GM23338 (cell line): Measurements from ENCODE around the gene ANTXR2. TPM values are rescaled to one million over a fixed set of nuclear protein-coding genes. Genes with fewer than 3 reads are reported as not detected.

Experiments used
- ATAC-seq: fragments of 200-7000 bp; cut with Tn5 transposase; 3 replicates; pipeline ENCODE4 v1.9.1; 2020
- DNase-seq: peaks from one replicate; pipeline ENCODE4 v3.0.0-alpha.2; 2015; ENCODE audit warnings: low spot score
- H2AFZ ChIP-seq: fragments of 200-600 bp; sonication (generic); 2 replicates; pipeline ENCODE4 v1.8.0; 2016; ENCODE audit warnings: antibody characterized with exemption, mild to moderate bottlenecking, moderate library complexity
- H3F3A ChIP-seq: fragments of 200-600 bp; sonication (generic); replicated peaks from 2 replicates; pipeline ENCODE4 v1.8.0; 2017; ENCODE audit warnings: antibody characterized with exemption, mixed run types, low read depth
- H3K27ac ChIP-seq: fragments of 200-600 bp; sonication (generic); 2 replicates; pipeline ENCODE4 v1.6.1; 2016; ENCODE audit warnings: low read depth
- H3K27me3 ChIP-seq: fragments of 200-600 bp; sonication (generic); 2 replicates; pipeline ENCODE4 v1.8.0; 2016; ENCODE audit warnings: mild to moderate bottlenecking, mixed run types, moderate library complexity; ENCODE audit not compliant: insufficient read depth
- H3K36me3 ChIP-seq: fragments of 200-600 bp; sonication (generic); 2 replicates; pipeline ENCODE4 v1.8.0; 2016; ENCODE audit warnings: mild to moderate bottlenecking; ENCODE audit not compliant: insufficient read depth
- H3K4me1 ChIP-seq: fragments of 200-600 bp; sonication (generic); 2 replicates; pipeline ENCODE4 v1.8.0; 2016; ENCODE audit warnings: mild to moderate bottlenecking, moderate library complexity; ENCODE audit not compliant: insufficient read depth
- H3K4me2 ChIP-seq: fragments of 200-600 bp; sonication (generic); 2 replicates; pipeline ENCODE4 v1.7.1; 2017; ENCODE audit warnings: mixed run types
- H3K4me3 ChIP-seq: fragments of 200-600 bp; sonication (generic); 2 replicates; pipeline ENCODE4 v1.6.1; 2016; ENCODE audit warnings: mixed run types
- H3K79me2 ChIP-seq: fragments of 200-600 bp; sonication (generic); replicated peaks from 2 replicates; pipeline ENCODE4 v1.8.0; 2017; ENCODE audit warnings: mild to moderate bottlenecking; ENCODE audit not compliant: insufficient read depth
- H3K9me2 ChIP-seq: fragments of 200-600 bp; sonication (generic); 2 replicates; pipeline ENCODE4 v1.8.0; 2017; ENCODE audit not compliant: insufficient read depth
- H4K20me1 ChIP-seq: fragments of 200-600 bp; sonication (generic); replicated peaks from 2 replicates; pipeline ENCODE4 v1.8.0; 2017; ENCODE audit warnings: mild to moderate bottlenecking; ENCODE audit not compliant: insufficient read depth
- H3K27ac Mint-ChIP-seq: 2 replicates; pipeline ENCODE4 v1.8.0; 2020; ENCODE audit warnings: inconsistent platforms, mild to moderate bottlenecking, moderate library complexity, mixed read lengths
- H3K27me3 Mint-ChIP-seq: 3 replicates; pipeline ENCODE4 v1.8.0; 2022; ENCODE audit warnings: low read depth, mild to moderate bottlenecking, moderate library complexity, mixed read lengths, inconsistent platforms; ENCODE audit not compliant: insufficient read depth, poor library complexity
- H3K36me3 Mint-ChIP-seq: 3 replicates; pipeline ENCODE4 v1.8.0; 2021; ENCODE audit warnings: low read depth, mild to moderate bottlenecking, inconsistent platforms, moderate library complexity, mixed read lengths
- H3K4me1 Mint-ChIP-seq: 3 replicates; pipeline ENCODE4 v1.8.0; 2020; ENCODE audit warnings: mild to moderate bottlenecking, inconsistent platforms, mixed read lengths
- H3K4me3 Mint-ChIP-seq: 3 replicates; pipeline ENCODE4 v1.8.0; 2021; ENCODE audit warnings: moderate library complexity, mild to moderate bottlenecking, inconsistent platforms, mixed read lengths
- H3K9me3 Mint-ChIP-seq: 3 replicates; pipeline ENCODE4 v1.8.0; 2020; ENCODE audit warnings: moderate library complexity, mild to moderate bottlenecking, inconsistent platforms, mixed read lengths
- CREB1 ChIP-seq: fragments of 250-450 bp; sonication (Bioruptor Pico); IDR thresholded peaks from 2 replicates; pipeline ENCODE4 v1.5.0; 2020; ENCODE audit warnings: low read depth, mild to moderate bottlenecking, moderate library complexity
- ETS1 ChIP-seq: IDR thresholded peaks from 2 replicates; pipeline ENCODE4 v1.6.1; 2016; ENCODE audit warnings: antibody characterized with exemption
- EZH2 ChIP-seq: fragments of 200-600 bp; sonication (generic); IDR thresholded peaks from one replicate; pipeline ENCODE4 v1.8.0; 2017; ENCODE audit warnings: antibody characterized with exemption, mild to moderate bottlenecking, low read depth; ENCODE audit not compliant: unreplicated experiment
- EZH2phosphoT487 ChIP-seq: fragments of 200-600 bp; sonication (generic); IDR thresholded peaks from one replicate; pipeline ENCODE4 v1.8.1; 2018; ENCODE audit warnings: antibody characterized with exemption; ENCODE audit not compliant: unreplicated experiment
- JUNB ChIP-seq: IDR thresholded peaks from one replicate; pipeline ENCODE4 v1.6.1; 2016; ENCODE audit warnings: antibody characterized with exemption; ENCODE audit not compliant: unreplicated experiment
- NANOG ChIP-seq: IDR thresholded peaks from 2 replicates; pipeline ENCODE4 v1.6.1; 2016; ENCODE audit warnings: antibody characterized with exemption, borderline replicate concordance
- POLR2AphosphoS5 ChIP-seq: IDR thresholded peaks from 2 replicates; pipeline ENCODE4 v1.6.1; 2016; ENCODE audit warnings: antibody characterized with exemption, low read depth
- REST ChIP-seq: IDR thresholded peaks from one replicate; pipeline ENCODE4 v1.6.1; 2018; ENCODE audit warnings: antibody characterized with exemption; ENCODE audit not compliant: unreplicated experiment
- STAT1 ChIP-seq: IDR thresholded peaks from one replicate; pipeline ENCODE4 v1.6.1; 2016; ENCODE audit warnings: antibody characterized with exemption; ENCODE audit not compliant: unreplicated experiment
- ZNF114 ChIP-seq: fragments of 250-450 bp; sonication (Bioruptor Pico); IDR thresholded peaks from 2 replicates; pipeline ENCODE4 v1.5.0; 2020; ENCODE audit warnings: mild to moderate bottlenecking, moderate library complexity
- ZNF331 ChIP-seq: fragments of 250-450 bp; sonication (Bioruptor Pico); IDR thresholded peaks from 2 replicates; pipeline ENCODE4 v1.5.0; 2020; ENCODE audit warnings: low read depth, mild to moderate bottlenecking, moderate library complexity
- ZNF462 ChIP-seq: fragments of 250-450 bp; sonication (Bioruptor Pico); IDR thresholded peaks from 2 replicates; pipeline ENCODE4 v1.5.0; 2020; ENCODE audit warnings: mild to moderate bottlenecking, moderate library complexity
- polyA plus RNA-seq: library from polyadenylated mRNA; unstranded; fragments of >200 nt; fragmentation: Nextera tagmentation; extraction: Ambion mirVana; gene quantifications from 2 replicates; pipeline ENCODE4 v1.2.1, GENCODE V29; 2016
- total RNA-seq: library from RNA; depleted of rRNA; stranded (reverse); fragments of >200 nt; shearing (Covaris generic); gene quantifications from 2 replicates; pipeline ENCODE4 v1.2.3, GENCODE V29; 2014
- TF ChIP-seq, protein P1 (sequence below), 2 experiments: fragments of 200-600 bp in 1 of 2; sonication (generic) in 1 of 2; conservative IDR thresholded peaks; 2 replicates each; pipeline versions ENCODE4 v1.5.1 to v1.6.1; 2016 to 2017; ENCODE audit warnings: antibody characterized with exemption in 2 of 2, low read depth in 2 of 2, mild to moderate bottlenecking in 2 of 2, moderate library complexity in 1 of 2

ANTXR2 gene
- total and polyA plus RNA-seq, 2 experiments from 2014 or later: 2.0 to 5.3 TPM

DNA sequence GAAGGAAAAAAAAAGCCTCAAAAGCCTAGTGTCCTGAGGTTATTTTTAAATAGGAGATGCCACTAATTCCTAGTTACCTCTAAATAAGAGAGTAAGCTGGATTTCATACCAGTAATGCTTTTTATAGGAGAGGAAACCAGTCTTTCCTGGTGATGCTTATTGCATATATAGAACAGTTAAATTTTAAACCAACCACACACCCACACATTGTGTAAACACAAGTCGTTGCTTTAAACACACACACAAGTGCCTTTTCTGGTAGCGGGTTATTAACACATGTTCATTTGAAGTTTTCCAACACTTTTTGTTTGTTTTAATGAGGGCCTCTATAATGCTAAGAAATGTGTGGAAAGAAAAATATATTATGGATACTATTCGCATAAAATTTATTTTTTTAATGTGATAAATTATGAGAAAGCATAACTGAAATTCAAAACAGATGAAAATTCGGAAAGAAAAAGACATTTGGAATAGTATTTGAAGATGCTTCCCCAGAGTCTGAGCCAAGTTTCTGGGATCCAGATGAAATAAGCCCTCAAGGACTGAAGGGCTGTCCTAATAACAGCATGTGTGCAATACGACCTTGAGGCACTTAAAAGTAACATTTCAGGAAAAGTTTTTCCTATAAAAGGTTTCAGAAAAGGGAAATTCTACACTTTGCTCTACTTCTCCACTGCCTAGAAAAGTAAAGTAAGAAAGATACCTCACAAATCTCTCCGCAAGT is 2.0 kb downstream of the ANTXR2 start:
- Histone ChIP-seq H3K4me2 (peak overlapping the region; percentile 94), H3K79me2 (no peaks in the 10 kb centered on the region), H4K20me1 (no peaks in the 10 kb centered on the region), H3F3A (no peaks in the 10 kb centered on the region), H2AFZ (no peak overlapping the region), H3K27me3 (peaks cover 33% of the 10 kb centered on the region), H3K4me3 (peak overlapping the region; percentile 87), H3K27ac (no peak overlapping the region), H3K36me3 (no peaks in the 10 kb centered on the region; the same call in 1 of the 2 replicates), H3K4me1 (peaks cover 22% of the 10 kb centered on the region), H3K9me2 (no peaks in the 10 kb centered on the region)
- Mint-ChIP-seq H3K4me1 (peaks cover 23% of the 10 kb centered on the region), H3K27me3 (peaks cover 17% of the 10 kb centered on the region), H3K27ac (no peak overlapping the region), H3K36me3 (no peaks in the 10 kb centered on the region; the same call in 2 of the 3 replicates), H3K9me3 (peaks cover 2% of the 10 kb centered on the region; the same call in 1 of the 3 replicates), H3K4me3 (peak overlapping the region; percentile 91)
- DNase-seq: no peak
- ATAC-seq: no peak
- TF ChIP-seq JUNB (no peak), EZH2 (no peak), ETS1 (no peak), NANOG (no peak), ZNF114 (no peak), POLR2AphosphoS5 (no peak), REST (no peak), STAT1 (no peak), EZH2phosphoT487 (no peak), ZNF331 (CRISPR knock-in tag) (no peak), CREB1 (no peak), ZNF462 (CRISPR knock-in tag) (no peak)
- TF ChIP-seq, protein P1, sequence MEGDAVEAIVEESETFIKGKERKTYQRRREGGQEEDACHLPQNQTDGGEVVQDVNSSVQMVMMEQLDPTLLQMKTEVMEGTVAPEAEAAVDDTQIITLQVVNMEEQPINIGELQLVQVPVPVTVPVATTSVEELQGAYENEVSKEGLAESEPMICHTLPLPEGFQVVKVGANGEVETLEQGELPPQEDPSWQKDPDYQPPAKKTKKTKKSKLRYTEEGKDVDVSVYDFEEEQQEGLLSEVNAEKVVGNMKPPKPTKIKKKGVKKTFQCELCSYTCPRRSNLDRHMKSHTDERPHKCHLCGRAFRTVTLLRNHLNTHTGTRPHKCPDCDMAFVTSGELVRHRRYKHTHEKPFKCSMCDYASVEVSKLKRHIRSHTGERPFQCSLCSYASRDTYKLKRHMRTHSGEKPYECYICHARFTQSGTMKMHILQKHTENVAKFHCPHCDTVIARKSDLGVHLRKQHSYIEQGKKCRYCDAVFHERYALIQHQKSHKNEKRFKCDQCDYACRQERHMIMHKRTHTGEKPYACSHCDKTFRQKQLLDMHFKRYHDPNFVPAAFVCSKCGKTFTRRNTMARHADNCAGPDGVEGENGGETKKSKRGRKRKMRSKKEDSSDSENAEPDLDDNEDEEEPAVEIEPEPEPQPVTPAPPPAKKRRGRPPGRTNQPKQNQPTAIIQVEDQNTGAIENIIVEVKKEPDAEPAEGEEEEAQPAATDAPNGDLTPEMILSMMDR (conservative IDR thresholded peaks at IDR 0.05; ENCODE audit: low read depth in 2 of 2): no peak
